ENCODE measurements around the gene TSACC.

The TSACC gene

DNA sequence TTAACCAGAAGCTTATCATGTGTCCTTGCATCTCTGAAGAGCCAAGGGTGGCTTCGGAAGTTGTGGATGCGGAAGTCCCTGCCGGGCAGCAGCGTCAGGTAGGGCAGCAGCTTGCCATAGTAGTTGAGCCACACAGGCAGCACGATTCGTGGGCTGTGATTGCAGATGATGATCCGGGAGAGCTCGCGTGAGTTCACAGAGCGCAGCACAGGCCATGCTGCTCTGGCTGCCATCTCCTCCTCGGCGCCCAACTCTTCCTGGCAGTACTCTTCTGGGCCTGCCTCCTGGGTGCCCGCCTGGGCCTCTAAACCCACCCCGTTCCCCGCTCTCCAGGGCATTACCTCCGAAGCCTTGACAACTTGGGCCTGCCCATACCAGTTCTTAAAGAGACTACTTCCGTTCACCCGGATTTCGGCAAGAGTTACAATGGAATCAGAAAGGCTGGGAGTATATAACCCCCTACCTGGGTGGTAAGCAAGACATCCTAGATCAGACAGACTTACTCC lies 39.4 kb upstream of the TSACC start, which contains the start of gene VHLL:
TSS of gene VHLL (minus strand) at position 456 of the 506 bp plus-strand sequence. CDS start at position 338, 118 bp downstream.
- no peak within 1 kb of the TSS for H3K4me3 ChIP-seq (ENCODE audit: low read depth, low read length)
- TF ChIP-seq, protein P1, sequence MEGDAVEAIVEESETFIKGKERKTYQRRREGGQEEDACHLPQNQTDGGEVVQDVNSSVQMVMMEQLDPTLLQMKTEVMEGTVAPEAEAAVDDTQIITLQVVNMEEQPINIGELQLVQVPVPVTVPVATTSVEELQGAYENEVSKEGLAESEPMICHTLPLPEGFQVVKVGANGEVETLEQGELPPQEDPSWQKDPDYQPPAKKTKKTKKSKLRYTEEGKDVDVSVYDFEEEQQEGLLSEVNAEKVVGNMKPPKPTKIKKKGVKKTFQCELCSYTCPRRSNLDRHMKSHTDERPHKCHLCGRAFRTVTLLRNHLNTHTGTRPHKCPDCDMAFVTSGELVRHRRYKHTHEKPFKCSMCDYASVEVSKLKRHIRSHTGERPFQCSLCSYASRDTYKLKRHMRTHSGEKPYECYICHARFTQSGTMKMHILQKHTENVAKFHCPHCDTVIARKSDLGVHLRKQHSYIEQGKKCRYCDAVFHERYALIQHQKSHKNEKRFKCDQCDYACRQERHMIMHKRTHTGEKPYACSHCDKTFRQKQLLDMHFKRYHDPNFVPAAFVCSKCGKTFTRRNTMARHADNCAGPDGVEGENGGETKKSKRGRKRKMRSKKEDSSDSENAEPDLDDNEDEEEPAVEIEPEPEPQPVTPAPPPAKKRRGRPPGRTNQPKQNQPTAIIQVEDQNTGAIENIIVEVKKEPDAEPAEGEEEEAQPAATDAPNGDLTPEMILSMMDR (IDR thresholded peaks at IDR 0.05; ENCODE audit: borderline replicate concordance, insufficient read depth, low read depth, low read length) = no peak

DNA sequence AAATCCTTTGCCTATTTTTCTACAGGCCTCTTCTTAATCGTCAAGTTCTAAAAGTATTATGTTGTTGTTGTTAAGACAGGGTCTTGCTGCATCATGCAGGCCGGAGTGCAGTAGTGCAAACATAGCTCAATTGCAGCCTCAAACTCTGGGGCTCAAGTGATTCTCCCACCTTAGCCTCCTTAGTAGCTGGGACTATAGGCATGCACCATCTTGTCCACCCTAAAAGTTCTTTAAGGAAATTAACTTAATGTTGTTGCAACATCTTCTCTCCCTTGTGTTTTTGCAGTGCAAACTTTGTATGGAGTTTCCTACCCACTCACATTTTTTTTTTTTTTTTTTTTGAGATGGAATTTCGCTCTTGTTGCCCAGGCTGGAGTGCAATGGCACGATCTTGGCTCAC lies 35.1 kb upstream of the TSACC start:
- TF ChIP-seq, protein P1 (IDR thresholded peaks at IDR 0.05; ENCODE audit: borderline replicate concordance, insufficient read depth, low read depth, low read length) = no peak
- H3K4me3 ChIP-seq (ENCODE audit: low read depth, low read length) = no peak overlapping the region

DNA sequence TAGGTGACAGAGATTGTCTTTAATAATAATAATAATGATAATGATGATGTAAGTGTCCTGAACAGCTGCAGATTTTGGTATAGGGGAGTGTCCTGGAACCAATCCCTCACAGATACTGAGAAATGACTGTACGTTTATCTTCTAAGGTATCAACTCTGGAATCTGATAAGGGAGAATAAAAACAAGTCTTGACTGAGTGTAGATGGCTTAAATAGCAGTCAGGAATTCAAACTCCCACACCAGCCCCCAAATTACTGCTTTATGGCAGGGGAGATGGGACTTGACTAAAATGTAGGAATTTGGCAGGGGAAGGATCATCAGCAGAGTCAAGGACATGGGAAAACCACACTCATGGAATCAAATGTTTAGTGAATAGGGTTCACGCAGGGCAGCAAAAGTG lies 33.1 kb upstream of the TSACC start:
- H3K4me3 ChIP-seq (ENCODE audit: low read depth, low read length) = no peak overlapping the region
- TF ChIP-seq, protein P1 (IDR thresholded peaks at IDR 0.05; ENCODE audit: borderline replicate concordance, insufficient read depth, low read depth, low read length) = no peak

DNA sequence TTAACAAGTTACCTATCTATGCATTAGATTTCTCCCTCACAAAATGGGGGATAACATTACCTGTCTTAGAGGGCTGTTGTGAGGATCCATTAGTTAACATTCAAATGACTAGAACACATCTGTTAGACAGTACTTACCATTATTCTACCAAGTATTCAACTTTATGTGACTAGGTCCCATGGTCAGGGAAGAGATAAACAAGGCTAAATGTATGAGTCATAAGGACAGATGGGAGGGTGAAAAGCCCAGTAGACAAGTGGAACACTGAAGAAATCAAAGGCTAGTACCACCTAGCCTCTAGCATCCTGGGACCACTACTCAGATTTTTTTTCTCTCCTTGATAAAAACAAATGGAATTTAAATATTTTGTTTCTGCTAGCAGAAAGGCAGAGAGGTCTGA lies 30.2 kb upstream of the TSACC start:
- TF ChIP-seq, protein P1 (IDR thresholded peaks at IDR 0.05; ENCODE audit: borderline replicate concordance, insufficient read depth, low read depth, low read length) = no peak
- H3K4me3 ChIP-seq (ENCODE audit: low read depth, low read length) = no peak overlapping the region

DNA sequence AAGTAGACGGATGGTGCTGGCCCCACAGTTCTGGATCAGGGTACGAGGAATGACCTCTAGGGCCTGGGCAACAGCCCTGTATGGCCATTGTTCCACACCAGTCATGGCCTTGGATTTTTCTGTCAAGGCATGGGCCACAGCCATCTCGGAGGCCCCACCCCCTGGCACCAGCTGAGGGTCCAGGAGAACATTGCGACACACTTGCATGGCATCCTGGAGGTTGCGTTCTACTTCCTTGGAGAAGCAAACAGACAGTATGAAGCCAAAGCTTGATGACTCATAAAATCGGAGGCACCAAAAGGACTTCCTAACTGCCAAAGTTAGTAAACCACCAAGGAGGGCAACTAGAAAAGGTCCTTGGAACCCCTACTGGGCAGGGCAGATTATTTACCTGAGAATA lies 27.4 kb upstream of the TSACC start:
- TF ChIP-seq, protein P1 (IDR thresholded peaks at IDR 0.05; ENCODE audit: borderline replicate concordance, insufficient read depth, low read depth, low read length) = no peak
- H3K4me3 ChIP-seq (ENCODE audit: low read depth, low read length) = no peak overlapping the region

DNA sequence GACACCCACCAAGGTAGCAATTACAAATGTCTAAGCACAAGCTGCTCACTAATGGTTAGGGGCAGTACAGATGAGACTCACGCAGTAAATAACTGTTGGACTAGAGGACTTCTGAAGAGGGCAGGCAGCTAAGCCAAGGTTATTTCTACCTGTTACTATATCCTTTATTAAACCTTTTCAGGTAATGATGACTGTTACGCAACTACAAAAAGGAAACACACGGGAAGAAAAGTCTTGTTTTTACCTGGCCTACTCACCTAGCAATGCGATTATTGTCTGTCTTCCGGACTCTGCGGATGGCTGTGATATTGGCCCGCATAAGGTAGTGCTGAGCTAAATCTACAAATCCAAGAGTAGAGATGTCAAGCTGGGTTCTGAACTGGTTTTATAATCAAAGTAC lies 21.4 kb upstream of the TSACC start:
- TF ChIP-seq, protein P1 (IDR thresholded peaks at IDR 0.05; ENCODE audit: borderline replicate concordance, insufficient read depth, low read depth, low read length) = no peak
- no peak overlapping the region for H3K4me3 ChIP-seq (ENCODE audit: low read depth, low read length)

DNA sequence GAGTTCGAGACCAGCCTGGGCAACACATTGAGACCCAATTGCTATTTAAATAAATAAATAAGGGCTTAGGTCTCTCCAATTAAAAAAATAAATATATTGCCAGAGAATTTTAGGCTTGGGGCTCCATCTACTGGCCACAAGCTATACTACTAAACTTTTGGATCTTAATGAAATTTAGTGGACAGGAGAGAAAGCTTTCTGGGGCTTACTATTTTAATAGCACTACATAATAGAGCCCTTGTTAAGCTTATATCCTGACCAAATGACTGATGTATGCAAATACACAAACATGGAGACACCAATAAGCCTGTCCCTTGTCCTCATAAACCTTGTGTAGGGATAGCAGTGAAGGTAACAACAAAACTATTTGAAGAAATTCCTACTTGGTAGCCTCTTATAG lies 18.7 kb upstream of the TSACC start:
- H3K4me3 ChIP-seq (ENCODE audit: low read depth, low read length) = no peak overlapping the region
- TF ChIP-seq, protein P1 (IDR thresholded peaks at IDR 0.05; ENCODE audit: borderline replicate concordance, insufficient read depth, low read depth, low read length) = peak; percentile 26; the same call in 1 of the 2 replicates
